SU-DHL-6 (cell line): Measurements from ENCODE around the gene EMC10.

Source experiments
- CTCF ChIP-seq: fragments of 200-600 bp; sonication (generic); IDR thresholded peaks from one replicate; pipeline ENCODE4 v1.5.1; 2017; ENCODE audit warnings: antibody characterized with exemption, mild to moderate bottlenecking, low read length, moderate library complexity; ENCODE audit not compliant: insufficient read depth, poor library complexity, severe bottlenecking
- EZH2phosphoT487 ChIP-seq: fragments of 200-600 bp; sonication (generic), shearing (Covaris generic); conservative IDR thresholded peaks from 2 replicates; pipeline ENCODE4 v1.6.1; 2018; ENCODE audit warnings: mild to moderate bottlenecking, antibody characterized with exemption, low read length, moderate library complexity, mixed read lengths

- no peak for TF ChIP-seq CTCF
- no peak for TF ChIP-seq EZH2phosphoT487
Measured at GRCh38 chr19:50512999-50513745, 36.9 kb downstream of the EMC10 start.
